Fibroblast of villous mesenchyme (primary cell): ENCODE measurements around the gene PFKFB2. TPM values are rescaled to one million over a fixed set of nuclear protein-coding genes. Genes with fewer than 3 reads are reported as not detected.

Experiments used
- DNase-seq: peaks from one replicate; pipeline ENCODE4 v3.0.0-alpha.2; 2010; ENCODE audit warnings: low read depth
- H3K4me3 ChIP-seq: 2 replicates; pipeline ENCODE4 v1.5.1; 2011; ENCODE audit warnings: low read depth, mild to moderate bottlenecking, low read length
- total RNA-seq: library from RNA; depleted of rRNA; stranded (reverse); fragments of >200 nt; gene quantifications from 2 replicates; pipeline ENCODE4 v1.2.3, GENCODE V29; 2012
- TF ChIP-seq, protein P1 (sequence below): IDR thresholded peaks from 2 replicates; pipeline ENCODE4 v1.5.1; 2012; ENCODE audit warnings: low read depth, mild to moderate bottlenecking, low read length; ENCODE audit not compliant: insufficient read depth

The PFKFB2 gene
- total RNA-seq, 1 donor = 6.9 TPM

DNA sequence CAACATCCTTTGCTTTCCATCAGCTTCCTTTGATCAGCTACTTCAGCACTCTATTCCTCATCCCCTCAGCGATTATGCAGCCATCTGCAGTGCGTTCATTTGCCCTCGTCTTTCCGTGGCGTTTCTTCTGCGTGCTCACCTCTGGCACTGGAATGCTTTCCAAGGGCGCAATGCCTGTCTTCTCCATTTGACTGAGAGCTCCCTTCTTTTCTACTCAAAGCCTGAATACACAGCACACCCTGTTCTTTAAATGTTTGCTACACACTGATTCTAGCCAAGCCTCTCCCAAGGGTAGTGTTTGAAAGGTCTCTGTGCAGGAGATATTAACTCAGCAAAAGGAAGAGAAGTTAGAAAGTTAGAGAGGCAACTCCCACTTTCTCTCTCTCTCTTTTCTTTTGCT lies 43.1 kb upstream of the PFKFB2 start:
- no peak for DNase-seq
- H3K4me3 ChIP-seq = no peak overlapping the region
- TF ChIP-seq, protein P1, sequence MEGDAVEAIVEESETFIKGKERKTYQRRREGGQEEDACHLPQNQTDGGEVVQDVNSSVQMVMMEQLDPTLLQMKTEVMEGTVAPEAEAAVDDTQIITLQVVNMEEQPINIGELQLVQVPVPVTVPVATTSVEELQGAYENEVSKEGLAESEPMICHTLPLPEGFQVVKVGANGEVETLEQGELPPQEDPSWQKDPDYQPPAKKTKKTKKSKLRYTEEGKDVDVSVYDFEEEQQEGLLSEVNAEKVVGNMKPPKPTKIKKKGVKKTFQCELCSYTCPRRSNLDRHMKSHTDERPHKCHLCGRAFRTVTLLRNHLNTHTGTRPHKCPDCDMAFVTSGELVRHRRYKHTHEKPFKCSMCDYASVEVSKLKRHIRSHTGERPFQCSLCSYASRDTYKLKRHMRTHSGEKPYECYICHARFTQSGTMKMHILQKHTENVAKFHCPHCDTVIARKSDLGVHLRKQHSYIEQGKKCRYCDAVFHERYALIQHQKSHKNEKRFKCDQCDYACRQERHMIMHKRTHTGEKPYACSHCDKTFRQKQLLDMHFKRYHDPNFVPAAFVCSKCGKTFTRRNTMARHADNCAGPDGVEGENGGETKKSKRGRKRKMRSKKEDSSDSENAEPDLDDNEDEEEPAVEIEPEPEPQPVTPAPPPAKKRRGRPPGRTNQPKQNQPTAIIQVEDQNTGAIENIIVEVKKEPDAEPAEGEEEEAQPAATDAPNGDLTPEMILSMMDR = no peak

DNA sequence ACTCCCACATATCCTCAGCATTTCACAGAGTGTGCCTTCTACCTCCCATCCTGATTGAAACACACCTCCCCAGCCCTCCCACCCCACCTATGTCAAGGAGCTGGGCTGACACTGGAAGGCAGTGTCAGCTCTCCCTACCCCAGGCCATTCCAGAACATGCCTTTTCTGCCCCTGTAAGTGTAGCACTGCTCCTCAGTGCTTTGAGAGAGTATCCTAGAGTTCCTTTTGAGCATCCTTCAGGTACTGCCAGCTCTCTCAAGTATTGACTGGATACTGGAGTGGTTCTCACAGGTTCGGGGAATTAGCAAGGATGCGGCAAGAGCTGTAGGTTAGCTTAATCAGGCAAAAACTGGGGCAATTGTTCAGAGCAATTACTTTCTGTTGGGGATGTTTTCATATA lies 42.3 kb upstream of the PFKFB2 start:
- no peak overlapping the region for H3K4me3 ChIP-seq
- TF ChIP-seq, protein P1 = no peak
- no peak for DNase-seq

DNA sequence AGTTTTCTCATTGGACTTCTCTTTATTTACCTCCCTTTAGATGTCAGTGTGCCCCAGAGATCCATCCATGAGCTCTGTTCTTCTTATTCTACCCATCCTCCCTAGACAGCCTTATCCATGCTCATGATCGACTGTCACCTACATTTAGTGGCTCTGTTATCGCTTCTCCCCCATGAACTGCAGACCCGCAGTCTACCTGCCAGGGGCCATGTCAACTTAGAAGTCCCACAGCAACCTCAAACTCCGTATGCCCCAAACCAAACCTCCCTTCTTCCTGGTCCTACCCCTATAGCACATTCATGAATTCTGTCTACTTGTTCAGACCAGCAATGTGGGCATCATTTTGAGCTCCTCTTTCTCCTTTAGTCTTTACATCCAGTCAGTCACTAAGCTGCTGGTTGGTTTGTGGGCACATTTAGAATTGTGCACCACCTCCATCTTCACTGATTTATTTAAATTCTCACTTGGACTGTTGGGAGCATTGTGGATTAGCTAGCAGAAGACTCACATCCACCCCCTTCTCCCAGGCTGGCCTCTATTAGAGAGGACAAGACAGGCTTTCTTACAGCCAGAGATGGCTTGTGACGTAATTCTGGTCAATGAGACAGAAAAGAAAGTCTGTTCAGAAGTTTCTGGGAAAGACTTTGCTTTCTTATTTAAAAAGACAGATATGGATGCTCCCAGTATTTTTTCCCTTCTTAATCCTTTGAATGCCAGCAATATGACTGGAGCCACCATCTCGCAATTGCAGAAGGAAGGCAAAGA lies 39.6 kb upstream of the PFKFB2 start:
- TF ChIP-seq, protein P1 = no peak
- no peak overlapping the region for H3K4me3 ChIP-seq
- no peak for DNase-seq

DNA sequence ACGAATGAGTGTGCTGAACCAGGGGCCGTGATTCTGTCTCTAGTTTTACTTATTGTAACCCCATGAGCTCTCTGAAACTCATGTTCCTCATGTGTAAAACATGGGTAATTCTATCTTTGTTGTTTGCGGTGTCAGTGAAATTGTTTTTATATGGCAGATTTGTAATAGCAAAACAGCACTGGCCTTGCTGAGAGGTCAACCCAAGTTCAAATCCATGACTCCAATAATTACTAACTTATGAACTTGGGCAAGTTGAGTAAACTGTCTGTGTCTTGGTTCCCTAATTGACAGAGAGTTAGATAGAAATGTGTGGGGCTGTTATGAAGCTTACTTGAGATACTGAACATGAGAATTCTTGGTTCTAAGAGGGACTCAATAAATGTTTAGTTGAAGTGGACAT lies 38.3 kb upstream of the PFKFB2 start:
- DNase-seq = no peak
- TF ChIP-seq, protein P1 = no peak
- no peak overlapping the region for H3K4me3 ChIP-seq

DNA sequence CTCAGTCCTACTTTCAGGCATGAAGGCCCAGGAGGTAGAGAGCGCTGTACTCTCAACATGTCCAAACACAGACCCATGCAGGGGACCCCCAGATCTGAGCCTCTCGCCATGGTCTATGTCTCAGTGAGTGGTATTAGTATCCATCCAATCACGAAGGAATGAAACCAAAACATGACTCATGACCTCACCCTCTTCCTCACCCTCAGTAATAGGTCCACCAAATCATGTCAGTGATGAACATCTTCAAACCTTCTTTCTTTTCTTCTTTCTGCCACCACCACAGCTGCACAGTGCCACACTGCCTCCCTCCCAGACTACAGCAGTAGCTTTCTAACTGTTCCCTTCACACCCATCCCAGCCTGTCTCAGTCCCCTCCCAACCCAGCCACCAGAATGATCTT lies 37.3 kb upstream of the PFKFB2 start:
- H3K4me3 ChIP-seq = no peak overlapping the region
- no peak for DNase-seq
- TF ChIP-seq, protein P1 = no peak

DNA sequence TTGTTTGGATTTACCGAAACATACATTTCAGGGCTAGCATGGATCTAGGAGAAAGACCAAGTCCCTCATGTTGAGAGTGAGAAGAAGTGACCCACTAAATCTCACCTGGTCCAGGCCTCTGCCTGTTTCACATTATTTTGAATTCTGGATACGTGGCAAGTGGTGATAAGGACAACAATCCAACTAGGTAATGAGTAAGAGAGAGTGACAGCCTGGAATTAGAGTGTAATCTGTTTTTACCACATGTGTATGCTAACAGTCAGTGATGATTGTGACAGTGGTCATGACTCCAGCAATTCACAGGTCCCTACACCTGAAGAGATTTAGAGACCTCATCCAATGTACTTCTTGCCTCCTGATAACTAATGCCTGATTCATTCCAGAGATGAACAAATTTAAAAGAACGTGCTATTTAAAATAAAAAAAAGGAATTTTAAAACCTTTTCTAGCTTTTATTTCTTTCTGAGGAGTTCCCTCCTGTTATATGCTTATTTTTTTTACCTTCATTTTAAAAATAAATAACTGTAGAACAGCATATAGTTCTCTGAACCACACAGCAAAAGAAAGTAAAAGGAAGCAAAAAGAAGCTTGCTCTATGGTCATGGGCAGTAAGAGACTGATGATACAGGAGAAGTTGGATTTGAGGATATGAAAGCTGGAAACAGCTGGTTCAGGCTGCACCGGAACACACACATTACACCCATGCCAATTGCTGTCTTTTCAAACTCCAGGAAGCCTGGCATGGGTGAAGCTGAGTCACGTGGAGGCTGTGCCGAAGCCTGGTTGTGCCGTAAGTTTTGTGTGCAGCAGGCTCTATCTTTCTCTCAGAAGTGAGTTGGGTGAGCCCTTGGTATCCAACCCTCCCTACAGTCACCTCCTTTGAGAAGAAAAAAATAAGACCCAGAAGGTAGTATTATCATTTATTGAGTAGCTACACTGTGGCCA lies 35.2 kb upstream of the PFKFB2 start:
- no peak overlapping the region for H3K4me3 ChIP-seq
- DNase-seq = no peak
- TF ChIP-seq, protein P1 = no peak
